GDM1 (cell line): ENCODE data around the gene AFG3L2.
"Not testable (repeated sequence)": the region's sequence is repeated elsewhere in the genome, so short reads cannot be mapped to it uniquely, and the experiment has no call there.

ENCODE experiments used
- DNase-seq: peaks from one replicate; lab custom pipeline; 2025; lab: John Stamatoyannopoulos, UW

AFG3L2 gene

GRCh38 chr18:12397254-12397653 is 20.2 kb upstream of the AFG3L2 start:
- DNase-seq: no peak

DNA sequence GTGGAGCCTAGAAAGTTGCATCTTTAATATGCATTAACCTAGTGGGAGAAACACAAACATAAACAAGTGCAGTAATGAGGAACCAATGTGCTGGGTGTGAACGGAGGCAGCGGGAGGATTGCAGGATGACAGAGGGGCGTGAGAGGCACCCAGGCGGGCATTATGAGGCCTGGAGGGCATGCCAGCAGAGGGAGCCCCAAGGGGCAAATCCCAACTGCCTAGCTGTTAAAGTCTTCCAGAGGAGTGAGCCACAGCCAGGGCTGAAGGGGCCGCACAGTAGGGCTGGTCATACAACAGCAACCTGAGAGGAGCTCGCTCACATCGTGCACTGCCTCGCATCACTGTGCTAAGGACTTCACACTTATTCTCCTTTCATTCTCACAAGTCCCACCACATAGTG is 17.4 kb upstream of the AFG3L2 start:
- DNase-seq: peak; percentile 3

DNA sequence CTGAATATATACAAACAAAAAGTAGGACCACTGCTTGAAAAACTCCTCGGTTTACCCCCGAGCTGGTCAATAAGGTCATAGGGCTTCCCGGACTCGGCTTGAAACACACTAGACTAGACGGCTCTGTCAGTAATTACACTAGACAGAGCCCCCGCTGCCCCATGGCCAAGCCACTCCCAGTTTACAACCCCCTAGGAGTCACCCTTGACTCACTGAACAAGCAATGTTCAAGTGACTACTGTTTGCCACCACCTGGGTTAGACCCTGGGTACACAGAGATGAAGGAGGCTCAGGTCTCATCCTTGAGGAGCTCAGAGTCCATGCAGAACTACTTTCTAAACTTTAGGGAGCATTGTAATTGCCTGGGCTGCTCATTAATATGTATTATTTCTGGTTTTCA is 17.0 kb upstream of the AFG3L2 start:
- no peak for DNase-seq

DNA sequence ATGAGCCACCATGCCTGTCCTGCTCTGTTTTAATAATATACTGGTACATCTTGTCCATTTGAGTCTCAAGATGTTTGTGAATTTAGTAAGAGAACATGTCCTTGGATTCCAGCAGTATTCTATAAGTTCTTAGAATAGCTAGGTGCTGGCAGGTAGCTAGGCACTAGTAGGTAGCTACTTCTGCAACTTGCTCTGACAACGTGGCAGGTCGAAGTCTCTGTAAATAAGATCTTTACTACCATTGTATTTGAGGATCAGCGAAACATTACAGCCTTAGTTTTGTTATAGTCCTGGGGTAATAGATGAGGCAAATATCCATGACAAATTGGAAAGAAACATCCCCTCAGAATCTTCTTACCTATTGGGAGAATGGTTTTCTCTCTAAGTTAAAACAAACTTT is 16.5 kb upstream of the AFG3L2 start:
- DNase-seq: no peak

DNA sequence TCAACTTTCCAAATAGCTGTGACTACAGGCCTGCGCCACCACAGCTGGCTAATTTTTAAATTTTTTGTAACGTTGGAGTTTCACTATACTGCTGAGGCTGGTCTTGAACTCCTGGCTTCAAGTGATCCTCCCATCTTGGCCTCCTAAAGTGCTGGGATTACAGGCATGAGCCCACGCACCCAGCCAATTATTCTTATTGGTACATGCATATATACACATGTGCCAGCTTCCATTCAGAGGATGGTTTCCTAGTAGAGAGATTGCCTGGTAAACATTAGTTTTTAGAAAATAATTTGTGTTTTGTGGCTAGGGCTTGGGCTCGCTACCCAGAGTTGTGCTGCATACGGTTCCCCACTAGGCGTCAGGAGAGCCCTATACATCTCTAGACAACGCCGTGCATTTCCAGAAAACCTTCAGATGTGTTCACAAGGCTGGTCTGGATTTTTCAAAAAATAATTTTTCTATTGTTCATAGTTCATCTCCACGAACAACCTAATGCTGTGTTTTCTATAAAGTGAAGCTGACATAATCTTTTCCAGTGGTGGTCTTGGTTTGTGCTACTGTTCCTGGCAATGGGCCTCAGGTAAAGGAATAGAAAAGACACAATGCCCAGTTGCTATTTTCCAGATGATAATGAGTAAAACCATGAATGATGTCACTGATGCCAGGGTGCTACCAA is 14.6 kb upstream of the AFG3L2 start:
- DNase-seq: peak; percentile 18

- DNase-seq: no peak
Observed at GRCh38 chr18:12388442-12388841, 11.4 kb upstream of the AFG3L2 start.

DNA sequence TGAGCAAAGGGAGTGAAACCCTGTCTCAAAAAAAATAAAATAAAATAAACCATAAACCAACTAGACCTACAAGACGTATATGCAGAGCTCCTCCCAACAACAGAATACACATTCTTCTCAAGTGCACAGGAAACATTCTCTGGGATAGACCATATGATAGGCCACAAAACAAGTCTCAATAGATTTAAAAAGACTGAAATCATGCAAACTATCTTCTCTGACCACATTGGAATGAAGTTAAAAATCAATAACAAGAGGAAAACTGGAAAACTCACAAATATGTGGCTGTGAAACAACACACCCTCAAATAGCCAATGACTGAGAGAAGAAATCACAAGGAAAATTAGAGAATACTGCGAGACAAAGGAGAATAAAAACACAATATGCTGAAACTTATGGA is 7.2 kb upstream of the AFG3L2 start:
- no peak for DNase-seq

- not testable (repeated sequence) for DNase-seq
Observed at GRCh38 chr18:12383759-12384158, 6.7 kb upstream of the AFG3L2 start.

- DNase-seq: not testable (repeated sequence)
Observed at GRCh38 chr18:12382221-12382814, 5.3 kb upstream of the AFG3L2 start.

GRCh38 chr18:12378198-12378558 is 1.2 kb upstream of the AFG3L2 start:
- DNase-seq: not testable (repeated sequence)

GRCh38 chr18:12377556-12378197 is 650 bp upstream of the AFG3L2 start:
- no peak for DNase-seq

DNA sequence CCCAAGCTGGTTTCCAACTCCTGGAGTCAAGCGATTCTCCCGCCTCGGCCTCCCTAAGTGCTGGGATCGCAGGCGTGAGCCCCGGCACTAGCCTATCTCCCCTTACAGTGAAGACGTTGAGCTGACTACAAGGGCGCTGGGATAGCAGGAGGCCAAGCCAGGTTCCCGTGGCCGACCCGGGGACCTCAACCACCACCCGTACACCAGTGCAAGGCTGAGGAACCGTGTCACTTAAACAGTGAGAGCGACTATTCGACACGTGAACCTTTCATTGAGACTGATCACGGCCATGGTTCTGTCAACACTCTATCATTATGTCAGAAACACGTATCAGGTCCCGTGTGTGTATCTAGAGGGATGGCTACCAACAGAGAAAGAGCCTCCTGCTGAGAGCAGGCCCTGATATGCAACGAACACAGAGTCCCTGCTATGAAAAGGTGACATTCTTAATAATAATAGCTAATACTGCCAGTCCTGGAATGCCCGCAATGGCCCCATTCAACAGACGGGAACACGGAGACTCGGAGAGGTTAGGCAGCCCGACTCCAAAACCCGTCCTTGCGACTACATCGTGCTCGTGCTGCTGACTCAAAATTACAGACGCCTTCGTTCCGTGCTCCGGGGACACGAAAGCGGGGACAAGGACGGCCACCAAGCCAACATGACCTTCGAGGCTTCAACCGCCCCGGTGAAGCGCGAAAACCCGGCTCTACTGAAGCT is 833 bp downstream of the AFG3L2 start:
- DNase-seq: no peak

DNA sequence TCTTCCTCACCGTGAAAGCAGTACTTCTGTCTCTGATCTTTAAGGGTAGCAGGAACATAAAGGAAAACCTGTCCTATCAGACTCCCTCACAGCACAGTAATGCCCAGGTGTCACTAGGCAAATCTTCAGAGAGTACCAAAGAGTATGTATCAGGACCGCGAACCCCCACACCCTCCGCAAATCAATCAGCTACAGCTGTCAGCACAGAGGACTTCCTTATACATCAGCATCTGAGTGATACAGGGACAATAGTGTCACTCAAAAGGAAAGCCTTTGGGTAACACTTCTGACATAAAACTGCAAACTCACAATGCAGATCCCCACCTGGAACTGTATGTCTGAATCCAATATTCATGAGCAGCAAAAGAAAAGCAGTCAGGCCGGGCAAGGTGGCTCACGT is 2.6 kb downstream of the AFG3L2 start:
- no peak for DNase-seq

DNA sequence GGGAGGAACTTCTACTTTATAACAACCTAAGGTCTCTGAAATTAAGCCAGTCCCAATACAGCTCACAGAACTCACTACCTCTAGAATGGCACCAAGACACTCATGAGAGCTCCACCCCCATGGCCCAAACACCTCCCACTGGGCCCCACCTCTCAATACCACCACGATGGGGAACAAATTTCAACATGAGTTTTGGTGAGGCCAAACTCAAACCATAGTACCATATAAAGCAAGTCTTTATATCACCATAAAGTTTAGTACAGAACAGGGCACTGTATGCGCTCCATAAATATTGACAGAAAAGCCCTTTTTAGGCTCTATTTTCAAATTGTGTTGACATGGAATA is 3.3 kb downstream of the AFG3L2 start:
- DNase-seq: no peak

GRCh38 chr18:12373116-12373770 is 3.8 kb downstream of the AFG3L2 start:
- DNase-seq: no peak

DNA sequence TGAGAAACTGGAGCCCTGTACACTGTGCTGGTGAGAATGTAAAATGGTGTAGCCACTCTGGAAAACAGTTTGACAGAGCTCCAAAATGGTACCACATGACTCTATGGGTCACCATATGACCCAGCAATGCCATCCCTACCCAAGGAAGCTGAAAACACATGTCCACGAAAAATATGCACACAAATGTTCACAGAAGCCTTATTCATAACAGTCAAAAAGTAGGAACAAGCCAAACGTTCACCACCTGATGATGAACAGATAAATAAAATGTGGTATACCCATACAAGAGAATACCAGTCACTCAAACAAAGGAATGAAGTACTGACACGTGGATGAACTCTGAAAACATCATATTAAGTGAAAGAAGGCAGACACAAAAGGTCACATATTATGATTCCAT is 4.6 kb downstream of the AFG3L2 start:
- DNase-seq: no peak

DNA sequence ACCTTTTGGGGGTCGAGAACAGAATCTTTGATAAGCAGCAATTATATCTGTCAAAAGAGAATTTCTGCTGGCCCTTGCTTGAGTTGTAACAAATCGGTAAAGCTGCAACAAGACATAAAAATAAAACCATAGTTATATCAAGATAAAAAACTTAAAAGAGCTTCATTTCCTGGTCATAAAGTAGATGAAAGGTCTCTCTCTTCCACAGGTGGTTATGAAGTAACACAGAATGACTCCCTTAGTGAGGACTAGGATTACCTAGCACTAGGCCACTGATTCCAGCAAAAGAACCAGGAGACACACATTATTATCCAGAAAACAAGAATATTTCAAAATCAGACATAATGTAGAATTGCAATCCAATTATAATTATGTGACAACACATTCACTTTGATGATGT is 5.4 kb downstream of the AFG3L2 start:
- no peak for DNase-seq

DNA sequence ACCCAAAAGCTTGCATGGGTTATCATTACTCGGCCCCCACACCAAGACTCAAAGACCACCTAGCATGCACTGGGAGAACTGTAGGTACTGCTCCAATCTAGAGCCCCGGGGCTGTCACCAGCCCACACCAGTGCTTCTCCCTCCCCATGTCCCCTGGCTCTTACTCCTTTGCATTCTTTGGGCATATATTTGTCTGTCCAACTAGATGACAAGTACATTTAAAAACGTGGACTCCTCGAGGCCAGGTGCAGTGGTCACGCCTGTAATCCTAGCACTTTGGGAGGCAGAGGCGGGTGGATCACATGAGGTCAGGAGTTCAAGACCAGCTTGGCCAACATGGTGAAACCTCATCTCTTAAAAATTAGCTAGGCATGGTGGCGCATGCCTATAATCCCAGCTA is 7.8 kb downstream of the AFG3L2 start:
- no peak for DNase-seq

DNA sequence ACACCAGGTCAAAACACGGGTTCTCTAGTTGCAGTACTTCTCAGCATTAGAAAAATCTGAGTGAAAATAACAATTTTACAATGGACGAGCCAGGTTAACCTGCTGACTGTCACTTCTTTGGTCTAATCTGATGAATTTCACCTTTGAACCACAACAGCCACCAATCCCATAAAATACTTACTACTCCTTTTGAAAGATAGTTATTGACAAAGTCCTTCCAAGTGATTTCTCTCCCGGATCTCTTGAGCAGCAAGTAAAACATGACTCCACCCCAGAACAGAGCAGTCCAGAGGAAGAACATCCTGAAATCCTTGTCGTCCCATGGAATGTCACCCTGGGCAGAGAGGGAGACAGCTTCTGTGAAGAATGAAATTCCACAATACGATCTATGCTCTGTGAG is 10.2 kb downstream of the AFG3L2 start:
- DNase-seq: no peak

- no peak for DNase-seq
Observed at GRCh38 chr18:12366379-12366778, 10.6 kb downstream of the AFG3L2 start.

DNA sequence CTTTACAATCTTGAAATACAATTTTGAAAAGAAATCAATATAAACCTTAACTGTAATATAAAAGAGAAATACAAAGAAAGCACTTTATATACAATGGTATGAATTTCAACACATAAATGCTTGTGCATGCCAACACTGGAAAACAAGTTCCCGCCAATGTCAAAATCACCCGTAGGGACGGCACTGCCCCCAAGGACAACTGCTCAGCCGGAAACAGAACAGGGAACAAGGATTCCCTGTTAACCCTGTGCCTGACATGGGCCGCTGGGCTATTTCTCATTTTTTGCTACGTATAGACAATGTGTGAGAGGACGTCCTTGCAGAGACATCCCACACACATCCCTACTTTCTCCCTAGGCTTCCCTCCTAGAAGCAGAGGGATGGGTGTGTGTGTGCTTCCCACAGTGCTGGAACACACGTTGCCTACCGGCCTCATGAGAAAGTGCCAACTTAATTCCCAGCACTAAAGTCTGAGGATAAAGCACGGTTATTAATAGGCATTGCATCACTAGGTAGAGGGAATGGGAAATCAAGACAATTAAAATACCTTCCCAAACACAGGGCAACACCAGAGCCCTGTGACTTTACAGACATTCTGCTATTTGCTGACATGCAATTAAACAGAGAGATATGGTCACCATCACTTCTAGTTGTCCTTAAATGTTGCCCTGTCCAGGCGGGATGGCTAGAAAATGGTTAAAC is 14.4 kb downstream of the AFG3L2 start:
- DNase-seq: no peak

GRCh38 chr18:12361770-12362378 is 15.2 kb downstream of the AFG3L2 start:
- DNase-seq: no peak
